GM19452 (cell line): ENCODE data around the gene TMEM250.

Source experiments
- ATAC-seq: cut with Tn5 transposase; IDR thresholded peaks from one replicate; pipeline ENCODE4 v1.9.1; 2021; ENCODE audit not compliant: unreplicated experiment

The TMEM250 gene

DNA sequence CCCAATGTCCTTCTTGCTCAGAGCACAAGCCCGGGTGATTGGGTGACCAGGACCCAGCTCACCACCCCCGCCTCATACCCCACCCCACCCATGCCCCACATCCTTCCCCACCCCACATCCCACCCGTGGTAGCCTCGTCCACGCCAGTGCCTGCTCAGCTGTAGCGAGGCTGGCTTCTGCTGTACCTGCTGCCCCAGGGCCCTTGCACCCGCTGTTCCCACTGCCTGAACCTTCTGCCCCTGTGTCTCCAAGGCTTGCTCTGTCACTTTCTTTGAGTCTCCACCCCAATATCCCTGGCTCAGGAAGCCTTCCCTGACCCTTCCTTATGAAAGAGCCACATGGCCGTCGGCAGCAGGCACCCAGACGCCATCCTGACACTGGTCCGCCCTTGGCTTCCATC, 20.5 kb downstream of the TMEM250 start:
- ATAC-seq: no peak

DNA sequence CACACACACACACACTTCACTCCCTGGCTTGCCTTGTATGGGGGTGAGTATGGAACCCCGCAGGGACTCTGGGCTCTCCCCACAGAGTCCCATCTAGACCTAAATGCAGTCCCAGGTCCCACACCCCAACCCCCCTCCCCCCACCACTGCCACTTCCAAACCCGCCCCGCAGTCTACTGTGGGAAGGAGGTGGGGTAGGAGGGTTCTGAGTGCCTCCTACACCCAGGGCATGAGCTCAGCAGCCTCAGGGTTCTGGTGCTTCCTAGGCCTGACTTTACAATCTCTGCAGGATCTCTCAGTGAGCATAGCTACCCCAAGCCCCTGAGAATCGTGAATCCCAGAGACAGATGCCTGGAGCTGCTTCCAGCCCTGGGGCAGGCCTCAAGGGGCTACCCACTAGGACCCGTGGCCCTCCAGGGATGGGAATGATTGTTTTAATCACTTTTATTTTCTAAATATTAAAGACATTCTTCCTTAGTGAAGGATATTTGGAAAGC, 22.1 kb downstream of the TMEM250 start:
- ATAC-seq: no peak

DNA sequence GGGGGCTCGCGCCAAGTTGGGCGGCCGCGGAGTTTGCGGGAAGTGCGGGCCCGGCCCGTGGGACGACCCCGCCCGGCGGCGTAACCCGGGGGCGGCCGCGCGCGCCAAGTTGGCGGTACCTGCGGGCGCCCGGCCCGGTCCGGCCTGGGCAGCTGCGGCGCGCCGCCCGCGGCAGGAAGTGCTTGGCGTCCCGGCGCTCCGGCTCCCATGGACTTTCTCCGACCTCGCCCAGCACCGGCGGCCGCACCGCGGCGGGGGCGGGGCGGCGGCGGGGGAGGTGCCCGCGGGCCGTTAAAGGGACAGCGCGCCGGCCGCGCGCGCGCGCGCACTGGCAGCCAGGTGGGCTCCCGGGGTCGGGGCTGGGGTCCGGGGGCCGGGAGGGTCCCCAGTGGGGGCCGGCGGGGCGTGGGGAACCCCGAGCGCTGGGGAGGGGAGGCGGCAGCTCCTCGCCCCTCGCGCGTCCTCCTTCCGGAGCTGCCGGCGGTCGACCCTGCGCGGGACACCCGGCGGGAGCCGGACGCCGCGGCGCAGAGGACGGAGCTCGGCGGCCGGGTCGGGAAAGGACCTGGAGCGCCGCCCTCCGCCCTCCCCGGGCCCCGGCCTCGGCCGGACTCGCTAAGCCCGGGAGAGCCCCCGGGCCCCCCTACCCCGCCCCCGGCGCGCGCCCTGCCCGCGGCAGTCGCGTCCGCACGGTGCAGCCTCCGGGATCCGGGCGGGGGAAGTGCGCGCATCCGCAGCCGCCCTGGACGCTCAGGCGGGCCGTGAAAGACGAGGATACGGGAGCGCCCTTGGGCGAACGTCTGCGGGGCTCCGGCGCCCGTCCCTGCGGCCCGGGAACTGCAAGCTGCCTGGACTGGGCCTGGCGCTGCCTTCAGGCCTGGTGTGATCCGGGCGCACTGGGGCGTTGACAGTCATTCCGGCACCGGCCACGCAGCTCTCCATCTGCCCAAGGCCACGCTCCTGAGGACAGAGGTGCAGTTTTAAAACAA, 23.3 kb downstream of the TMEM250 start, which contains the start of gene NACC2:
TSS of gene NACC2 (minus strand) at position 220 of the 989 bp plus-strand sequence. CDS start 44,768 bp downstream, outside the sequence.
- no peak for ATAC-seq

DNA sequence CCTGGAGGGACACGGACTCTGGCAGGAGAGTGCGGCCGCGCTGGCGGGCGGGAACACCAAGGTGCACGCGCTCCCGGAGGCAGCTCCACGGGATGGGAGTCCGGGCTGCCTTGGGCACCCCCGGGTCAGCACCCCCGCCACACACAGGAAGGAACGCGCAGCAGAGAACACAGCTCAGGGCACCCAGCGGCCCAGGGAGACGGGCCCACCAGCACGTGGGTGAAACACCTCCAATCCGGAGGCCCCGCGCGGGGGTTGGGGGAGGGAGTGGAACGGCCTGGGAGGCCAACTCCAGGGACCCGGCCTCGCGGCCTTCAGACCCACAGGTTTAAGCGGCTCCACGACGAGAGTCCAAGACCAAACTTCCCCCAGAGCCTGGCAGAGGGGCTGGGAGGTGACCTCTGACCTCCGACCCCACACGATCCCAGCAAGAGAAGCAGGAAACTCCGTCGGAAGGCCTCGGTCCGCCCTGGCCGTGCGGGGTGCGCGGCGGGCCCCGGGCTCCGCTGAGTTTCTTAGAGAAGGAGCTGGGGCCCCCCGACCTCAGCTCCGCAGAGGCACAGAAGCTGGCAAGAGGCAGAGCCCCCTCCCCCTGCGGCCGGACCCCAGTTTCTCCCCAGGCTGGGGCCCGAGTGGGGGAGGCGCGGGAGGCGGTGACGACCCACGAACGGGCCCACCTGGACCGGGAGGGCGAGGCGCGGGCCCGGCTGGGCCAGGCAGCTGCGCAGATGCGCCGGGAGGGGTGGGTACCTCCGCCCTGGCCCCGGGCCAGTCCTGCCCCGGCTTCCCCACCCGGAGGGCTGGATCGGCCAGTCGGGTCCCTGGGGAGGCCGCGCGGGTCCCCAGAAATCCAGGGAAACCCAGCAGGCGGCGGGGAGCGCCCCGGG, 24.4 kb downstream of the TMEM250 start:
- ATAC-seq: no peak

DNA sequence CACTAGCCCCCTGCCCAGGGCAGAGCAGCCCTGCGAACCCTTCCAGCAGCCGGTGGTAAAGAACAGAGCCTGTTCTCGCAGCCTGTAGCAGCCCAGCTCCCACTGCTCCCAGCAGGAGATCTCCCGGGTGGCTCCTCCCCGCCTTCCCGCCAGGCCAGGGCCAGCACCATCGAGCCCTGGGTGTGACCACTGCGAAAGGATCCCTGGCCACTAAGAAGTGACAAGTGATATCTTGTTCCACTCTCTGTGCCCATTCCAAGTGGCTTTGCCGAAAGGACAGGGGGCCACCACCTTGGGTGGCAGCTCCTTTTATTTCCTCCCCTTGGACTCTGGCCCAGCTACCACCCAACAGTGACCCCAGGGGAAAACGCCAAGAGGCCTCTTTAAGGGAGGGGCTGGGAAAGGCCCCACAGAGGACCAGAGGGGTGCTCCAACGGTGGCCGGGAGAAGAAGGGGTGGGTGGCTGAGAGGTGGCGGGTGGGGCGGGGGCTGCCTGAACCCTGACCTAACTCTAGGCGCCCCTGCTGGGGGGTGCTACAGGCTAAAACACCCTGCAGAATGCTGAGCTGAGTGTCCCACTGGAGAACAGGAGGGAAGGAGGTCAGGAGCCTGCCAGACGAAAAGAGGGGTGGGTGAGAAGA, 25.2 kb downstream of the TMEM250 start:
- ATAC-seq: no peak

DNA sequence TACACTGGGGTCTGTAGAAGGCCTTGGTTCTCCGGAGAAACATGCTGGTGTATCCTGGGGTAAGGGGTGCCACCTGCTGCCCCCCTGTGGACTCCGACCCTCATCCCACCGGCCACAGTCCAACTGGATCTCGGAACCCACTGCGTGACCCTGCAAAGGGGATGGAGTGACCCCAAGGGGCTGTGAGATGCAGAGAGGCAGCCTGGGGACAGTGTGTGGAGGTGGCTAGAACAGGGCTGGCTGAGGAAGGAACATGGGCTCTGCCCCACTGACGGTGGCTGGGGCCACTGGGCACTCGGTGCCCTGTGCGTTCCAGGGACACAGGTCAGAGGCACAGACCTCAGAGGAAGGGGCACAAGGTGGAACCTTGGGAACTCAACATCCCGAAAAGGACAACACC, 25.9 kb downstream of the TMEM250 start:
- ATAC-seq: no peak

DNA sequence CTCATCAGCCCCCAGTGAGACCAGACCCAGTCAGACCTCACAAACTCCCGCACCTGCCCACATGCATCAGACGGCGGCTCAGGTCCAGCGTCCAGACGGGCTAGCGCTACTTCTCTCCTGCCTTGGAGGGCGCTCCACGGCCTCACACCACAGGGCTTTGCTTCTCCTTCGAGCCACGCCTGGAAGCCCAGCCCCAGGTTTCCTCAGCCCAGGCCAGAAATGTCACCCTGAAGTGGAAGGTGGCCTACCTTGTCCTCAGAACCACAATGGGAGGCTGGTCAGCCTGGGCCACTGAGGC, 26.4 kb downstream of the TMEM250 start:
- no peak for ATAC-seq

DNA sequence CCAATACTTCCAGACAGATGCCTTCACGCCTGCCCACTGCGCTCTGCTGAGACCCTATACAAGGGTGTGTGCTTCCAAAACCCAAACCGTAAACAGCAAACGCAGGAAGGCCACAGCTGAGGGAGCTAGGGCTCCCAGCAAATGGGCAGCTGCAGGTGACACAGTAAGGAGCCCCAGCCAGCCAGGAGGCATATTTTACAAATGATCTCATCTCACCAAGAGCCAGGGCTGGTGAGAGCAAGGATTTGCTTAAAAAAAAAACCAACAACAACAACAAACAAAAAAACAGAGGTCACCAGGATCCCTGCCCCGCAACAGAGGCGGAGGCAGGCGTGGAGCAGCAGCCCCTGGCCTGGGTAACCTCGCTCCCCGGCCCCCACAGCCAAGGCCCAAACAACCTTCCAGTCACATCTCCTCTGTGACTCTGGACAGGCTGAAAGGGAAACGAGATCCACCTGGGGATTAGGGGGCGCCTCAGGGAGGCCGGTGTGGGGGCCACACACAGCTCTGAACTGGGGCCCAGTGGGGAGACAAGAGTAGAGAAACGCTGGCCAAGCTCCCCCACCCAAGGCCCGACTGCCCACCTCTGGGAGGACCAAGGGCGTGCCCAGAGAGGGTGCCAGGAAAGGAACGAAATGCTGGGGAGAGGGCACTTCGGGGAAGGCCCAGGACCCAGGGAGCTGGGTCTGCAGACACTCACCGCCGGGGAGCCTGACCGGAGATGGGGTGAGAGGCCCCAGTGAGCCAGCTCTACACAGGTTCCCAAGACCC, 26.9 kb downstream of the TMEM250 start:
- ATAC-seq: no peak

DNA sequence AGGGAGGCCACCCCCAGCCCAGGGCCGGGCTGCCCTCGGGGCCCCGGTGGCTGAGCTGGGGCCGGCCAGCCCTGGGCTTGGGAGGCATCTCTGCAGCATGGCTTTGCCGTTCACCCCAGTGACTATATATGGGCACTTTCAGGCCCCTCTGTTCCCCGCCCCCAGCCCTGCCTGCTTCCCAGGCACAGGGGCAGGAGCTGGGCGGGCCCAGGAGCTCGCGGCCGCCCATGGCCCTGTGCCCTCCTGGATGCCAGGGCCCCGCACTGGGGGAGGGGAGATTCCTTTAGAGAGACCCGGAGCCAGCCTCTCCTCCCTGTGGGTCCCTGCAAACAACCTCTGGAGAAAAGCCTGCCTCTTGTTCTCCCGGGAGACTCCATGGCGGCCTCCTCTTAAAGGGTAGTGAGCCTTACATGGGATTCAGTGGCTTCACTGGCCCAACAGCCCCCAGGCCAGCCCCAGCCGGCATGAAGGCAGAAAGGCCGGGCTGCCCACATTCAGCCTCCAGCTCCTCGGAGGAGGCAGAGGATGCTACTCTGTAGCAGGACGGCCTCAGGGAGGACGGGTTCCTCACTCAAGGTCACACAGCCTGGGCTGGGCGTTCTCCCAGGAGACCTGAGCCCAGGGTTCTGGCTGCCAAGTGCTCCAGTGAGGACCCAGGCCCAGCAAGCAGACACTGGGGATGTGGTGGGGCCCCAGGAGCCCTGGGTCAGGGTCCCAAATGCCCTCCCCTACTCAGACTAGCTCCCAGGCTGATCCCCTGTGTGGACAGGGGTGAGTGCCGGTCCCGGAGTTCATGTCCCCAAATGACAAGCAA, 27.7 kb downstream of the TMEM250 start:
- no peak for ATAC-seq

DNA sequence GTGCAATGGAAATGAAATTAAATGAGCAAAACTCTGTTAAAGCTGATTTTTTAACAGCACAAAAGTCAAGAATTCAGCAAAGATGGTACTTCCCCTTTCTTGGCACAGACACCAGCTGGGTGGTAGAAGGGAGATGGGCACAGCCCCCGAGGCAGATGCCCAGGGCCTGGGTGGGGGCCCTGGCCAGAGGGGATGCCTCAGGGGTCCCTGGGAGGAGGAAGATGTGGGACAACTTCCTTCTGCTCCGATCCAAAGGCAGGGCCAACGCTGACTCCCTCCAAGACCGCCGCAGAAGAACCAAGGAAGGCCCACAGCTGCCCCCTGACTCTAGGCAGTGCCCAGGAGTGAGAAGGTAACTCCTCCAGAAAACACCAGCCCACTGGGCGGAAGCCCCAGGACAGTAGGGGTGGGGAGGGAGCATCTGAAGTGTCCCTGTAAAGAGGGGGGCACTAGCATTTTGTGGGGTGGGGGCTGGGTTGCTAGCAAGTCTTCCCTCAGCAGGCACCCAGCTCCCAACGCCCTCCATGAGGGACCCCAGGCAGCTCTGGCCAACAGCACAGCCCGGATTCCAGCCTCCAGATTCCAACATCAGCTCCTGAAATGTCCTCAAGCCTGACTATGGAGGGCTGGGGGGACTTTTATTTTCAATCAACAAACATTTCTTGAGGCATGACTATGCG, 28.5 kb downstream of the TMEM250 start:
- no peak for ATAC-seq

DNA sequence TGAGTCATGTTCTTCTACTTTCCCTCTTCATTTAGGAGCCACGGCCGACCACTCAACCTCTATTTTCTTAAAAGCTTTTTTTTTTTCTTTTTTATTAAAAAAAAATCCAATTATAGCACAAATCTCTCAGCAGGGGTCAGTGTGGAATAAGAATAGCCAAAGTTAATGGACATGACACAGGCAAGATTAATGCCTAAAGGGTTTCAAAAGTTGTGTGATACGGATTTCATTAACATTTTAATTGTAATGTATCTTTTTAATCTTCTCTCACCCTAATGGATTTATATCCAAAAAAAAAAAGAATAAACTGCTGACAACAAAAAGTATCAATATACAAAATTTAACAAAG, 29.0 kb downstream of the TMEM250 start:
- ATAC-seq: no peak

DNA sequence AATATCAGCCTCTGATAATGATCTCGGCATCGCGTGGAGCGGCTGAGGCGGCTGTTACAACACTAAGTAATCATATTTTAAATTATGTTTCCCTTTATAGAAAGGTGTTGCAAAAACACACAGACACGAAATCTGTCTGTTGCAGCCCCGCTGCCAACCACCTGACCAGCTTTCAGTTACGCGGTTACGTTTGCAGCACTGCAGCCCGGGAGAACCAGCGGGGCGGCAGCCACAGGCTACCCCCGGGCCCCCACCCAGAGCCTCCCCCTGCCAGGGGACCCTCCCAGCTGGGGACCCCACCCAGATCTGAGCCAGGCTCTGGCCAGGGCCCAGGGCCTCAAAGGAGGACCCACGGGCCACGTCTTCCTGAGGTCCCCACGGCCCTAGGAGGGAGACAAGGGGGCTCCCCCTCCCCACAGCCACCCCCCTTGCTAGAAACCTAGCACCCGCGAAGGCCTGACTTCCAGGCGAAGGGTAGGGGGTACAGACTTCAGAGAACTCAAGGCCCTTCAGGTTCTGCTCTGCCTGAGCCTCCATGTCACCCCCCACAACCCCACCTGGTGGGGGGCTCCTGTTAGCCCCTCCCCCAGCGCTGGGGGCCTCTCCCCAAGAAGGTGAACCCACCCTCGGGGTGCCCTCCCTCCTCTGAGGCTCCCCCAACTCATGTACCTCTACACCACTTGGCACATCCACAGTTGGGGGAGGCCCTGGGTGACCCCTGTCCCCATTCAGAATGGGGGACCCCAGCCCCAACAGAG, 29.6 kb downstream of the TMEM250 start:
- no peak for ATAC-seq

DNA sequence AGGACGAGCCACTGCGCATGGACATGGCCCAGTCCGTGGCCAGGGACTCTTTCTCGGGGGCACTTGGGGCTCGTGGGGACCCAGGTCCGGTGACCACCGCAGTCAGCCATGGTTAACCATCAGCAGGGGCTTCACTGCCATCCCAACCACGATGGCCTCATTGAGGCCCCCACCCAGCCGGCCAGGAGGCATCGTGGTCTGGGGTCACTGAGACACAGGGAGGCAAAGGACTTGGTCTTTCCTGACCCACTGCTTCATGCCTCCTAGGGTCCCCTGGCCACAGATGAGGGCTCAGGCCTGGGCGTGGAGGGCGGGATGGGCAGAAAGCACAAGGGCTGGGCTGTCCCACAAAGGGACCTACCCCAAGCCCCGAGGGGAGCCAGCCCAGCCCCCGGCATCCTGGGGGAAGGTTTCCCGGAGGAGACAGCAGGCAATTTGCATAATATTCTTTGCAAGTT, 30.2 kb downstream of the TMEM250 start:
- ATAC-seq: no peak

DNA sequence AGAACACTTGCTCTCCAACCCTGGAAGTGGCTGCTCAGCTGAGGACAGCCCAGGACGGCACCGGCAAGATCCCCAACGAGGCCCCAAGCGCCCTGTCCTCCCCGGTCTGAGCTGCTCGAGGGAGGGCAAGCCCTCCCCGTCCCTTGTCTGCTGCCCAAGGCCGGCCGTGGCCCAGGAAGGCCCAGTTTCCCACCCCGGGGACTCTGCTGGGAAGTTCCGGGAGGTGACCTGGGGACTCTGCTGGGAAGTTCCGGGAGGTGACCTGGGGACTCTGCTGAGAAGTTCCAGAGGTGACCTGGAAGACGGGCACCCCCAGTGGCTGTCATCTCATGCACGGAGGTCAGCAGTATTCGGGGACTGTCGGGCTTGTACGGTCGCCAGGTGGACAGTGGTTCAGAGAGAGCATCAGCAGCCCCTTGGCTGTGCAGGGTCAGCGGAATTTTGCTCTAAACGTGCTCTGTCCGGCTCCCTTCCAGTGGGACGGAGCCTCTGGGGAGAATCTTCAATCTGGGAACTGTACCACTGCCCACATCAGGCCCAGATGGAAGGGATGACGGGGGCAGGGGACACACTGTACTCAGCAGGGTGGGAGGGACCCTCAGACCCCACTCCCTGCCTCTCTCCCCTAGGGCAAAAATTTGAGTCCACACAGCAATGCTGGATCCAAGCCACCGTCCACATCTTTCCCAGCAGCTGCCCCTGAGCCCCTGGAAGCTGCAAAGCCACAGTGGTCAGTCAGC, 30.8 kb downstream of the TMEM250 start:
- ATAC-seq: no peak

DNA sequence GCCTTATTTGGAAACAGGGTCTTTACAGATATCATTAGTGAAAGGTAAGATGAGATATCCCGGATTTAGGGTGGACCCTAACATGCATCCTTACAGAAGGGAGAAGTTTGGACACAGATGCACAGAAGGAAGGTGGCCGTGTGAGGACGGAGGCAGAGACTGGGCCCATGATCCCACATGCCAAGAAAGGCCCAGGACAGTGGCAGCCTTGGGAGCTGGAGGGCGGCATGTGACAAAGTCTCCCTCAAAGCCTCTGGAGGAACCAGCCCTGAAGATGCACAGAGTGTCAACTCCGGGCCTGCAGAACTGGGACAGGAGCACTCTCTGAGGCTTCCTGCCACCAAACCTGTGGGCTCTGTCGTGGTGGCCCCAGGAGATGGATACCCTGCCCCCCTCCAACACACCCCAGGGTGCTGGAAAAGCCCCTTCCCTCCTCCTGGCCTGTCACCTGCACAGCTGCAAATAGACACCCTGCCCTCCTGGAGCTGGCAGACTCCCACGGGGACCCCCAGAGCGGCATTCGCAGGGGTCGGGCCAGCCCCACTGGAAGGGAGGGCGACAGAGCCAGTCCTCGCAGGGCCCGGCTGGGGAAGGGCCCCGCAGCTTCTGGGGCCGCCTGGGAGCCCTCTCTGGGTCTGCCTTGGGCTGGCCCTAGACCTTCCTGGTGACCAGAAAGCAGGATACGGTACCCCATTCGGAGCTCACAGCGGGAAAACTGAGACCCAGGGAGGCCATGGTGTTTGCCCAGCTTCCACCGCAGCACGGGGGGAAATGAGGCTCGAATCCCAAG, 31.5 kb downstream of the TMEM250 start:
- ATAC-seq: no peak

DNA sequence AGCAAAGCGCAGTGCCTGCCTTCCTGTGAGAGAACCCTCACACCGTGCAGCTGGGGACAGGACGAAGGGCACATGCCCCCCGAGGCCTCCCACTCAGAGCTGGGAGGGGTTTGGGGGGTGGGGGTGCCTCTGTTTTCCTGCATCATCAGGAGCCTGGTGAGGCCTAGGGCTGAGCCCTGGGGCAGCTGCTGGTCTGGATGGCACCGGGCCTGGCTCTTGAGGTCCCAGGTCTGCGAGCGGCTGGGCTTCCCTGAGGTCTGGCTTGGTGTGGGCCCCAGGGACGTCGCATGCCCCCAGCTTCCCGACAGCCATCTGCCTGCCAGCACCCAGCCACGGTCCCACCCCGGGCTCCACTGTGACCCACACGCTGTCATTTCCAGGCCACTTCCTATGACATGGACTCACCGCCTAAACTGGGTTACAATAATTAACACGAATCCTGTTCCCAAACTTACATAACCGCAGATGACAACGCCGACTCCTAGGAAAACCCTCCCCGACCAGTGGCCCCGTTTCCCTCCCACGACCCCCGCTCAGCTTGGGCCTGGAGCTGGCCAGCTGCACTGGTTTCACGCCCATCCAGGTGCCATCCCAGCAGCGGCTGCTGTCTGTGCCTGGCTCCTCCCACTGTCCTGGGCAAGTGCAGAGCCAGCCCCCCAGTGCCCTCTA, 32.3 kb downstream of the TMEM250 start:
- no peak for ATAC-seq
